IMR-90 (cell line): ENCODE results near the gene FOXN3. TPM values are rescaled to one million over a fixed set of nuclear protein-coding genes. Genes with fewer than 3 reads are reported as not detected.

ENCODE experiments used
- ATAC-seq: fragments of 200-7000 bp; cut with Tn5 transposase; 2 replicates; pipeline ENCODE4 v1.9.1; 2020; ENCODE audit warnings: low read depth, mild to moderate bottlenecking, moderate library complexity
- BruUV-seq: library from RNA; stranded (reverse); fragments of 400-500 nt; replicated peaks from 2 replicates; lab custom pipeline; 2021; lab: Mats Ljungman, UMichigan
- CTCF ChIA-PET: fragments of 300-600 bp; formaldehyde crosslinking; extraction: SDS; loops from one replicate; lab custom pipeline; 2021; ENCODE audit warnings: antibody characterized with exemption; lab: Yijun Ruan, JAX
- POLR2A ChIA-PET: fragments of 300-600 bp; sonication (Branson Sonifier 250); formaldehyde crosslinking; loops from one replicate; lab custom pipeline; 2022; ENCODE audit warnings: antibody characterized with exemption; ENCODE audit not compliant: unreplicated experiment; lab: Charles Lee
- DNase-seq: peaks from one replicate; pipeline ENCODE4 v3.0.0; 2013
- H2AFZ ChIP-seq: replicated peaks from 2 replicates; pipeline ENCODE3; 2013; ENCODE audit warnings: low read length, mild to moderate bottlenecking; ENCODE audit not compliant: poor library complexity
- H2AK5ac ChIP-seq: 2 replicates; pipeline ENCODE4 v1.6.1; 2013; ENCODE audit warnings: low read depth, low read length, inconsistent platforms
- H2AK9ac ChIP-seq: replicated peaks from 2 replicates; pipeline ENCODE3; 2013; ENCODE audit warnings: mild to moderate bottlenecking, low read depth, low read length, moderate library complexity; ENCODE audit not compliant: poor library complexity
- H2BK120ac ChIP-seq: 2 replicates; pipeline ENCODE4 v1.6.1; 2013; ENCODE audit warnings: low read depth, low read length, inconsistent platforms
- H2BK15ac ChIP-seq: 3 replicates; pipeline ENCODE4 v1.6.1; 2013; ENCODE audit warnings: low read depth, low read length, inconsistent platforms
- H2BK20ac ChIP-seq: 2 replicates; pipeline ENCODE4 v1.6.1; 2013; ENCODE audit warnings: low read depth, mild to moderate bottlenecking, inconsistent platforms, low read length, moderate library complexity
- H2BK5ac ChIP-seq: 2 replicates; pipeline ENCODE4 v1.6.1; 2013; ENCODE audit warnings: mild to moderate bottlenecking, low read depth, low read length, inconsistent platforms; ENCODE audit not compliant: poor library complexity, severe bottlenecking
- H3K14ac ChIP-seq: replicated peaks from 2 replicates; pipeline ENCODE4 v1.6.1; 2013; ENCODE audit warnings: low read depth, low read length, inconsistent platforms
- H3K18ac ChIP-seq: 2 replicates; pipeline ENCODE4 v1.6.1; 2013; ENCODE audit warnings: low read depth, low read length, control low read depth
- H3K23ac ChIP-seq: 2 replicates; pipeline ENCODE4 v1.6.1; 2013; ENCODE audit warnings: low read depth, low read length, inconsistent platforms
- H3K27ac ChIP-seq: 2 replicates; pipeline ENCODE4 v1.5.1; 2013; ENCODE audit warnings: mild to moderate bottlenecking, control low read depth, low read length; ENCODE audit not compliant: insufficient read depth
- H3K27me3 ChIP-seq: 2 replicates; pipeline ENCODE4 v1.6.1; 2013; ENCODE audit warnings: low read length; ENCODE audit not compliant: control insufficient read depth, insufficient read depth
- H3K36me3 ChIP-seq: 2 replicates; pipeline ENCODE4 v1.6.1; 2013; ENCODE audit warnings: low read length, mixed read lengths; ENCODE audit not compliant: control insufficient read depth, insufficient read depth
- H3K4ac ChIP-seq: 2 replicates; pipeline ENCODE4 v1.6.1; 2013; ENCODE audit warnings: low read depth, low read length, inconsistent platforms
- H3K4me1 ChIP-seq: 2 replicates; pipeline ENCODE4 v1.6.1; 2013; ENCODE audit warnings: low read length, mixed read lengths; ENCODE audit not compliant: control insufficient read depth, insufficient read depth
- H3K4me2 ChIP-seq: 2 replicates; pipeline ENCODE4 v1.6.1; 2013; ENCODE audit warnings: low read depth, mild to moderate bottlenecking, control low read depth, low read length, moderate library complexity
- H3K4me3 ChIP-seq: 2 replicates; pipeline ENCODE4 v1.5.1; 2013; ENCODE audit warnings: low read depth, mild to moderate bottlenecking, control low read depth, low read length, moderate library complexity; ENCODE audit not compliant: insufficient read depth
- H3K56ac ChIP-seq: 2 replicates; pipeline ENCODE4 v1.6.1; 2013; ENCODE audit warnings: low read length, inconsistent platforms; ENCODE audit not compliant: insufficient read depth; ENCODE audit errors: extremely low read depth
- H3K79me1 ChIP-seq, 2 experiments: 2 replicates each; pipeline ENCODE4 v1.6.1; 2013; ENCODE audit warnings: low read length in 2 of 2, inconsistent platforms in 1 of 2, low read depth in 1 of 2
- H3K9ac ChIP-seq: 2 replicates; pipeline ENCODE4 v1.6.1; 2013; ENCODE audit warnings: low read depth, low read length, control low read depth
- H3K9me1 ChIP-seq: 2 replicates; pipeline ENCODE4 v1.6.1; 2013; ENCODE audit warnings: low read length, inconsistent platforms; ENCODE audit not compliant: insufficient read depth
- H3K9me3 ChIP-seq: 2 replicates; pipeline ENCODE4 v1.6.1; 2013; ENCODE audit warnings: low read length; ENCODE audit not compliant: control insufficient read depth, insufficient read depth
- H4K20me1 ChIP-seq: 2 replicates; pipeline ENCODE4 v1.6.1; 2013; ENCODE audit warnings: low read length, inconsistent platforms; ENCODE audit not compliant: insufficient read depth
- H4K5ac ChIP-seq: 2 replicates; pipeline ENCODE4 v1.6.1; 2013; ENCODE audit warnings: mild to moderate bottlenecking, low read depth, low read length, control low read depth
- H4K8ac ChIP-seq, 2 experiments: 2 replicates each; pipeline ENCODE4 v1.6.1; 2013; ENCODE audit warnings: low read depth in 2 of 2, low read length in 2 of 2, control low read depth in 1 of 2, inconsistent platforms in 1 of 2
- H4K91ac ChIP-seq: 2 replicates; pipeline ENCODE4 v1.6.1; 2013; ENCODE audit warnings: low read depth, low read length, inconsistent platforms; ENCODE audit not compliant: insufficient read depth
- CTCF ChIP-seq: conservative IDR thresholded peaks from 2 replicates; pipeline ENCODE4 v1.5.1; 2012; ENCODE audit warnings: mild to moderate bottlenecking, low read depth, low read length, improper control_type of control experiment
- ELK1 ChIP-seq: fragments of 150-350 bp; IDR thresholded peaks from 2 replicates; pipeline ENCODE4 v1.6.1; 2016; ENCODE audit warnings: low read depth, mild to moderate bottlenecking, low read length, moderate library complexity, borderline replicate concordance
- MAFK ChIP-seq: IDR thresholded peaks from 2 replicates; pipeline ENCODE4 v1.6.1; 2012; ENCODE audit warnings: low read depth, low read length, improper control_type of control experiment
- MXI1 ChIP-seq: IDR thresholded peaks from 2 replicates; pipeline ENCODE4 v1.6.1; 2012; ENCODE audit warnings: low read depth, mild to moderate bottlenecking, low read length, moderate library complexity, borderline replicate concordance
- SMC3 ChIP-seq: fragments of 150-350 bp; IDR thresholded peaks from 2 replicates; pipeline ENCODE4 v1.6.1; 2016; ENCODE audit warnings: low read depth, mild to moderate bottlenecking, antibody characterized with exemption, low read length, moderate library complexity
- USF2 ChIP-seq: fragments of 150-350 bp; IDR thresholded peaks from 2 replicates; pipeline ENCODE4 v1.6.1; 2017; ENCODE audit warnings: mild to moderate bottlenecking, antibody characterized with exemption, low read length, low read depth
- WGBS, 2 experiments: methylation state at CpG; one replicate each; pipeline versions ENCODE4 v1.1.5 to v1.1.7; 2013; ENCODE audit warnings: missing lambda C conversion rate in 2 of 2; ENCODE audit not compliant: insufficient read length in 1 of 2; ENCODE audit errors: extremely low coverage in 2 of 2; 5-methylcytosine and 5-hydroxymethylcytosine counted together
- dilution Hi-C: fragments of 300-500 bp; cut with HindIII; formaldehyde crosslinking; loops from one replicate; pipeline ENCODE4 v1.14.3; 2018; ENCODE audit warnings: low sequenced_read_pairs; ENCODE audit not compliant: unreplicated experiment
- in situ Hi-C: fragments of 300-500 bp; cut with MboI; formaldehyde crosslinking; loops from 3 replicates; pipeline ENCODE4 v1.14.3; 2019; ENCODE audit warnings: low sequenced_read_pairs, inconsistent platforms, mixed read lengths
- intact Hi-C: fragments of 100-400 bp; cut with micrococcal nuclease; formaldehyde crosslinking; loops from 2 replicates; pipeline ENCODE4 v1.10.0; 2022
- polyA plus RNA-seq, 3 experiments: library from polyadenylated mRNA; depleted of rRNA; stranded (reverse); fragments of >200 nt; gene quantifications; 2 replicates each; pipeline ENCODE4 v1.2.3, GENCODE V29; 2012; ENCODE audit warnings: low replicate concordance in 1 of 3
- total RNA-seq: library from RNA; depleted of rRNA; stranded (reverse); fragments of >200 nt; gene quantifications from 2 replicates; pipeline ENCODE4 v1.2.3, GENCODE V29; 2012

Gene FOXN3
- total and polyA plus RNA-seq, 2 of the 4 experiments (the other 2 are of a cell fraction), result 22.6 to 33.7 TPM

GRCh38 chr14:89304972-89305703, 111.9 kb downstream of the FOXN3 start:
- Histone ChIP-seq H2AK5ac (peak overlapping the region; percentile 76; the same call in 1 of the 2 replicates), H3K56ac (no peak overlapping the region)
- ATAC-seq, result peak; percentile 10; the same call in 1 of the 2 replicates

More at GRCh38 chr14:89304972-89305703, 111.9 kb downstream of the FOXN3 start:
- POLR2A ChIA-PET, result no interaction called here
- TF ChIP-seq MXI1 (no peak), CTCF (no peak), SMC3 (0 out of 2 replicates have a peak, but pooled peaks have one; percentile 5), MAFK (0 out of 2 replicates have a peak, but pooled peaks have one; percentile 3), USF2 (peak; percentile 59; the same call in 1 of the 2 replicates), ELK1 (no peak)
- no peaks in the 10 kb centered on the region for H3K9me3 ChIP-seq
- in situ Hi-C loops, result no loop called here
- peak overlapping the region; percentile 55 for H2AK9ac ChIP-seq
- H3K27me3 ChIP-seq, result no peaks in the 10 kb centered on the region
- no peak overlapping the region for H3K4me3 ChIP-seq
- H2BK15ac ChIP-seq, result peak overlapping the region; percentile 63; the same call in 2 of the 3 replicates
- H3K4ac ChIP-seq, result peak overlapping the region; percentile 78
- H3K14ac ChIP-seq, result peak overlapping the region; percentile 83
- peaks cover 30% of the 10 kb centered on the region for H3K9me1 ChIP-seq
- H3K18ac ChIP-seq, result peak overlapping the region; percentile 22
- peak overlapping the region; percentile 73 for H2AFZ ChIP-seq
- H3K4me1 ChIP-seq, result peaks cover 28% of the 10 kb centered on the region
- H3K23ac ChIP-seq, result peak overlapping the region; percentile 64
- peak overlapping the region; percentile 54 for H4K91ac ChIP-seq
- H3K27ac ChIP-seq, result peak overlapping the region; percentile 76
- H3K79me1 ChIP-seq, result peaks cover 32 to 73% of the 10 kb centered on the region in 2 experiments
- dilution Hi-C loops, result no loop called here
- peak overlapping the region; percentile 64 for H2BK120ac ChIP-seq
- peak overlapping the region; percentile 71 for H2BK20ac ChIP-seq
- 0 out of 2 replicates have a peak, but pooled peaks cover 2% of the 10 kb centered on the region for H3K36me3 ChIP-seq
- intact Hi-C loops, result loop anchor here (5.0 to 10.0 kb wide), 3 partner anchors 82 to 260 kb away; partner anchors contain the start of gene FOXN3
- H3K4me2 ChIP-seq, result peak overlapping the region; percentile 50
- CTCF ChIA-PET, result interaction anchor here (0.6 to 0.9 kb wide), 2 partner anchors 27 to 448 kb away, joined by 3 read pairs; no protein-coding TSS in a partner anchor
- DNase-seq, result peak; percentile 78
- H4K20me1 ChIP-seq, result peaks cover 26% of the 10 kb centered on the region
- 53% methylated on average over 3 of the region's 16 CpGs; no CpG with 5 or more reads in 1 of the 2 experiments for WGBS, 2 experiments
- H4K5ac ChIP-seq, result peak overlapping the region; percentile 43
- peak overlapping the region; percentile 1 to 88; a peak in 3 of 4 replicates for H4K8ac ChIP-seq
- BruUV-seq, result no TSS peak
- H3K9ac ChIP-seq, result peak overlapping the region; percentile 4; the same call in 1 of the 2 replicates
- peak overlapping the region; percentile 77 for H2BK5ac ChIP-seq
